Measurements from ENCODE around the gene RFTN1.

DNA sequence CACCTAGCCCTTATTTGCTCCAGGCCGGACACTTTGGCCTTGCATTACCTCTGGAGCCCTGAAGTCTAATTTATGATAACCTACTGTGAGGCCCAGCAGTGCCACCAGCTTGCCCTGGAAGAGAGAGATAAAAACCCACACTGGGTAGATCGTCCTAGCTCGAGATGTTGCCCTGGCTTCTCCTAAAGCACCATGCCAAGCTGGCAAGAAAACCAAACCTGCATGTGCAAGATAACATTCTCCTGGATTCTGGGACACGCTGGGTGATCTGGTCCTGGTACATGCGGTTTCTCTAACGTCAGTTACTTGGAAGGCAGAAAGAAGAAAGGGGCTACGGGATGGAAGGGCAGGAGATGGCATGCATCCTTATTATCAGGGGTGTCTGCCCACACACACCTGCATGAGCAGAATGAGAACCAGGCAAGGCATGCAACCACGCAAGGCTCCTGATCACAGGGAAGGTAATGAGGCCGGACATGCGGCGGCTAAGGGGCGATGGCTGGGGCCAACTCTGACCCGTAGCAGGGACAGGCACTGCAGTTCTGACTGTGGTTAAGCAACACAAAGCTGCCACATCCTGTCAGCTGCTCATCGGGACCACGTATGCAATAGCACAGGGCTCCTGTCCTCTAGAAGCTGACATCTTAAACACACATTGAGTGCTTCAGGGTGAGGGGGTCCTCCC lies 175.5 kb downstream of the RFTN1 start:
- TF ChIP-seq, protein P1, sequence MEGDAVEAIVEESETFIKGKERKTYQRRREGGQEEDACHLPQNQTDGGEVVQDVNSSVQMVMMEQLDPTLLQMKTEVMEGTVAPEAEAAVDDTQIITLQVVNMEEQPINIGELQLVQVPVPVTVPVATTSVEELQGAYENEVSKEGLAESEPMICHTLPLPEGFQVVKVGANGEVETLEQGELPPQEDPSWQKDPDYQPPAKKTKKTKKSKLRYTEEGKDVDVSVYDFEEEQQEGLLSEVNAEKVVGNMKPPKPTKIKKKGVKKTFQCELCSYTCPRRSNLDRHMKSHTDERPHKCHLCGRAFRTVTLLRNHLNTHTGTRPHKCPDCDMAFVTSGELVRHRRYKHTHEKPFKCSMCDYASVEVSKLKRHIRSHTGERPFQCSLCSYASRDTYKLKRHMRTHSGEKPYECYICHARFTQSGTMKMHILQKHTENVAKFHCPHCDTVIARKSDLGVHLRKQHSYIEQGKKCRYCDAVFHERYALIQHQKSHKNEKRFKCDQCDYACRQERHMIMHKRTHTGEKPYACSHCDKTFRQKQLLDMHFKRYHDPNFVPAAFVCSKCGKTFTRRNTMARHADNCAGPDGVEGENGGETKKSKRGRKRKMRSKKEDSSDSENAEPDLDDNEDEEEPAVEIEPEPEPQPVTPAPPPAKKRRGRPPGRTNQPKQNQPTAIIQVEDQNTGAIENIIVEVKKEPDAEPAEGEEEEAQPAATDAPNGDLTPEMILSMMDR (conservative IDR thresholded peaks at IDR 0.05; ENCODE audit: low read length): no peak
- TF ChIP-seq EZH2phosphoT487 (IDR thresholded peaks at IDR 0.05; ENCODE audit: borderline replicate concordance): no peak

All from Loucy (cell line).